GM18868 (cell line): ENCODE data around the gene LYRM2.
"Not testable (repeated sequence)": the region's sequence is repeated elsewhere in the genome, so short reads cannot be mapped to it uniquely, and the experiment has no call there.

Experiments used
- ATAC-seq: cut with Tn5 transposase; IDR thresholded peaks from one replicate; pipeline ENCODE4 v1.9.1; 2021; ENCODE audit warnings: mild to moderate bottlenecking, moderate library complexity; ENCODE audit not compliant: unreplicated experiment

LYRM2 gene

GRCh38 chr6:89649682-89650081, 11.1 kb upstream of the LYRM2 start:
- ATAC-seq: no peak

GRCh38 chr6:89644864-89645263, 6.3 kb upstream of the LYRM2 start:
- no peak for ATAC-seq

GRCh38 chr6:89643406-89643805, 4.9 kb upstream of the LYRM2 start:
- ATAC-seq: no peak

GRCh38 chr6:89642956-89643355, 4.4 kb upstream of the LYRM2 start:
- ATAC-seq: no peak

- ATAC-seq: not testable (repeated sequence)
Observed at GRCh38 chr6:89641581-89641980, 3.0 kb upstream of the LYRM2 start.

- ATAC-seq: no peak
Observed at GRCh38 chr6:89640804-89641203, 2.3 kb upstream of the LYRM2 start.

- no peak for ATAC-seq
Observed at GRCh38 chr6:89637960-89638319, 607 bp downstream of the LYRM2 start.

- ATAC-seq: not testable (repeated sequence)
Observed at GRCh38 chr6:89636412-89636811, 2.1 kb downstream of the LYRM2 start.

GRCh38 chr6:89630488-89630887, 8.1 kb downstream of the LYRM2 start:
- ATAC-seq: no peak

- ATAC-seq: no peak
Observed at GRCh38 chr6:89623749-89624148, 14.8 kb downstream of the LYRM2 start.

- ATAC-seq: no peak
Observed at GRCh38 chr6:89619567-89619966, 19.0 kb downstream of the LYRM2 start.

GRCh38 chr6:89618026-89618425, 20.5 kb downstream of the LYRM2 start:
- no peak for ATAC-seq

GRCh38 chr6:89616531-89616930, 22.0 kb downstream of the LYRM2 start:
- no peak for ATAC-seq

- ATAC-seq: no peak
Observed at GRCh38 chr6:89615882-89616281, 22.7 kb downstream of the LYRM2 start.

GRCh38 chr6:89613790-89614189, 24.8 kb downstream of the LYRM2 start:
- no peak for ATAC-seq

- ATAC-seq: no peak
Observed at GRCh38 chr6:89612121-89612520, 26.4 kb downstream of the LYRM2 start.

GRCh38 chr6:89611666-89612065, 26.9 kb downstream of the LYRM2 start:
- ATAC-seq: no peak

GRCh38 chr6:89610149-89610642, 28.4 kb downstream of the LYRM2 start:
- ATAC-seq: peak; percentile 84

- no peak for ATAC-seq
Observed at GRCh38 chr6:89605861-89606260, 32.7 kb downstream of the LYRM2 start.

GRCh38 chr6:89604653-89605052, 33.9 kb downstream of the LYRM2 start:
- ATAC-seq: no peak

- no peak for ATAC-seq
Observed at GRCh38 chr6:89602166-89602565, 36.4 kb downstream of the LYRM2 start.

- ATAC-seq: no peak
Observed at GRCh38 chr6:89599727-89600126, 38.8 kb downstream of the LYRM2 start.

- ATAC-seq: no peak
Observed at GRCh38 chr6:89597988-89598387, 40.6 kb downstream of the LYRM2 start.

- no peak for ATAC-seq
Observed at GRCh38 chr6:89597372-89597771, 41.2 kb downstream of the LYRM2 start.
